Caki2 (cell line): Measurements from ENCODE around the gene STON2. TPM values are rescaled to one million over a fixed set of nuclear protein-coding genes. Genes with fewer than 3 reads are reported as not detected.

Experiments used
- DNase-seq: peaks from one replicate; pipeline ENCODE4 v3.0.0-alpha.2; 2015; ENCODE audit warnings: low read depth
- in situ Hi-C: cut with HindIII; loops from 2 replicates; pipeline ENCODE4 v1.10.0; 2016; ENCODE audit warnings: low sequenced_read_pairs, low pct_unique_long_range_greater_than_20kb, mixed read lengths
- total RNA-seq: library from RNA; depleted of rRNA; stranded (reverse); fragments of >200 nt; shearing (Covaris generic); gene quantifications from 2 replicates; pipeline ENCODE4 v1.2.3, GENCODE V29; 2014; ENCODE audit warnings: low replicate concordance

The STON2 gene
- total RNA-seq, 1 experiment from 2014 or later: 9.8 TPM

GRCh38 chr14:81345781-81346180 lies 54.3 kb downstream of the STON2 start:
- in situ Hi-C loops: no loop called here
- no peak for DNase-seq

DNA sequence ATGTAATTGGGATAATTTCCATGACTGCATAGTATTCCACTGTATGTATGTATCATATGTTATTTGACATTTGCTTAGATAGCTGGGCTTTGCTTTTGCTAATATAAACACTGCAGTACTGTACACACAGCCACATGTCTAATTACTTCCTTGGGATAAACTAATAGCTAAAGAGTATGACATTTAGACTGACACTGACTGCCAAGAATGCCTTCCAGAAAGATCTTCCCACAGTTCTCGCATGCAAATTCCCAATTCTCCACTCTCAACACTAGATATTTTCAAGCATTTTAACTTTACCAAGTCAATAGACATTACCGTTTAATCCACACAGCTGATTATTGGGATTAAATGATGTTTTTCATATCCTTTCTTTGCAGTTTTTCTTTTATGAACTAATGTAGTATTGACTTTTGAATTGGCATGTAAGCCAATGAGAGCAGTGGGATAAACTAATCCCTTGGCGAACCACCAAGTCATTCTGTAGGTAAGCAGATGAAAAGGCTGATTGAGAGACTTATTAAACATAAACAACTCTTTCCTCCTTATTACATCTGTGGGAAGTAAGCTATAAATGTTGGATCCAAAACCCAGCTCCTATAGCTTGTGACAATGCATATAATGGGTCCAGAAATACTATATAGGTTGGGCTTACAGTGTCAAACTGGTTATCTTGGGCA lies 55.5 kb downstream of the STON2 start:
- no peak for DNase-seq
- in situ Hi-C loops: no loop called here

GRCh38 chr14:81343701-81344100 lies 56.4 kb downstream of the STON2 start:
- no peak for DNase-seq
- in situ Hi-C loops: no loop called here

DNA sequence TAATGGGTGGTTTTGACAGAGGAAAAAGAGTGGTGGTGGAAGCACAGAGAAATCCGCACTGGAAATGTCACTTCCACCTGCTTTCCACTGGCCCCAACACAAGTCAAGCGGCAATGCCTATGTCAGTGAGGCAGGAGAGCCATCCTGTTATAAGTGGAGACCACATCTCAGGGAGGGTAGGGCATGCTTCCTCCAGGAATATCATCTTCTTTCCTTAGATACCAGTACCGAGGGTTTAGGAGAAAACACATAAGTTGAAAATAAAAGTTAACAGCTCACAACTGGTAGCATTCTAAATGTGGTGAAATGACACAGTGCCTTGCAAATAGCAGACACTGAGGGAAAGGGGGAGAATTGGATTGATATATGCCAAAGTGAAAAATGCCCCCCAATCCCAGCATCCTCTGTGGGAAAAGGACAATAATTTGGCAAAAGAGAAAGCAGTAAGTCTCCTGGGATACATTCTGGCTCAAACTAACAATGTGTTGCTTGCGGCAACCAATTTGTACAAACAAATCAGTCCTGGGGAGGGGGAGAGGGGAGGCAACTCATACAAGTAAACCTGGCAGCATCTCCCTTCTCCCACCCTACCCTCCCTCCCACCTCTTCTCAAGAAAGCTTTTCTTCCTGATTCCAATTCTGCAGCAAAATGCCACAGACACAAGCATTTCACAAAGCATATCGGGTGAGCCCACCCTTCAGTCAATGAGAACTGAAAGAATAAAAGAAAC lies 57.1 kb downstream of the STON2 start:
- in situ Hi-C loops: no loop called here
- DNase-seq: no peak

DNA sequence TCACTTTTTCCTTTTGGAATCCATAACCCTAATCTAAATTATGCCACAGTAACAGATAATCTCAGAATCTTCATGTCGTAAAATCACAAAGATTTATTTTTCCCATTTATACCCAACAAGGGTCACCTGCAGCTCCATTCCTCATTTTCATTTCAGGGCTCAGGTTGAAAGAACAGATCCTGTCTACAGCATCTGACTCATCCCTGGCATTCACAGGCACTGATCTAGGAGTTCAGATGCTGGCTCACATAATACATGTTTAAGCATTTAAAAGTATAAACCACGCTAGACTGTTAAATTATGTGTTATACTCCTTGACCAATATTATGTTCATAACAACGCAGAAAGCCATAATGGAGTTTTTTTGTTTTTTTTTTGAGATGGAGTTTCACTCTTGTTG lies 58.3 kb downstream of the STON2 start:
- in situ Hi-C loops: no loop called here

GRCh38 chr14:81341370-81341769 lies 58.8 kb downstream of the STON2 start:
- DNase-seq: no peak
- in situ Hi-C loops: no loop called here

More for the DNA sequence above, 58.3 kb downstream of the STON2 start:
- DNase-seq: no peak

DNA sequence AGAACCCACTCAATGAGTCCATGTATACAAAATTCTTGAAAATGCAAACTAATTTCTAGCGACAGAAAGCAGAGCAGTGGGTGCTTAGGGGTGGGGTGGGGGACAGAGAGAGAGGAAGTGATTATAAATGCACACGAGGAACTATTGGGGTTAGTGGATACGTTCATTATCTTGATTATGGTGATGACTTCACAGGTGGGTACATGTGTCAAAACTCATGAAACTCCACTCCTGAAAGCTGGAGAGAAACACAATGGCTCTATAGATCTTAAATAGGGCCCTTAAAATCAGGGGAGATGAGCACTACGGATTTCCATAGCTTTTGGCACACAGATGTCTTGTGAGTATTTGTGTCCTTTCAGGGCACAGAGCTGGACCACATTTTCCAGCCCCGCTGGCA lies 59.9 kb downstream of the STON2 start:
- no peak for DNase-seq
- in situ Hi-C loops: no loop called here

DNA sequence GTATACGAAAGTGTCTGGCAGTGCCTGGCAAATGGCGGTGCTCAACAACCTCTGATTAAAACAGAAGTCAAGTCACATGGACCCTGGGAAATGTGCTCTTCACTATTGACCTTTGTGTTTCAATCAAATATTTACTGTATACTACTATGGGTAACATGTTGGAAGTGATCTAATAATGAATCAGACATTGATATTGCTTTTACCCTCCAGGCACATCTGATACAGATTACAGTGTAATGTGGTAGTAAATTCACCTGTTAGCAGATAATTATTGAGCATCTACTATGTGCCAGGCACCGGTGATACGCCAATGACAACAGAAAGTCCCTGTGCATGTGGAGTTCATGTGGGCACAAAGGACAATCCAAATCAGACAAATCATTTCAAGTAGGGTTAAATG lies 63.1 kb downstream of the STON2 start:
- in situ Hi-C loops: no loop called here
- no peak for DNase-seq

- DNase-seq: no peak
- in situ Hi-C loops: no loop called here
Measured at GRCh38 chr14:81336009-81336408, 64.1 kb downstream of the STON2 start.

GRCh38 chr14:81332725-81333124 lies 67.4 kb downstream of the STON2 start:
- in situ Hi-C loops: no loop called here
- DNase-seq: no peak

GRCh38 chr14:81331229-81332021 lies 68.7 kb downstream of the STON2 start:
- in situ Hi-C loops: no loop called here
- no peak for DNase-seq

- in situ Hi-C loops: no loop called here
- no peak for DNase-seq
Measured at GRCh38 chr14:81330619-81331122, 69.5 kb downstream of the STON2 start.

DNA sequence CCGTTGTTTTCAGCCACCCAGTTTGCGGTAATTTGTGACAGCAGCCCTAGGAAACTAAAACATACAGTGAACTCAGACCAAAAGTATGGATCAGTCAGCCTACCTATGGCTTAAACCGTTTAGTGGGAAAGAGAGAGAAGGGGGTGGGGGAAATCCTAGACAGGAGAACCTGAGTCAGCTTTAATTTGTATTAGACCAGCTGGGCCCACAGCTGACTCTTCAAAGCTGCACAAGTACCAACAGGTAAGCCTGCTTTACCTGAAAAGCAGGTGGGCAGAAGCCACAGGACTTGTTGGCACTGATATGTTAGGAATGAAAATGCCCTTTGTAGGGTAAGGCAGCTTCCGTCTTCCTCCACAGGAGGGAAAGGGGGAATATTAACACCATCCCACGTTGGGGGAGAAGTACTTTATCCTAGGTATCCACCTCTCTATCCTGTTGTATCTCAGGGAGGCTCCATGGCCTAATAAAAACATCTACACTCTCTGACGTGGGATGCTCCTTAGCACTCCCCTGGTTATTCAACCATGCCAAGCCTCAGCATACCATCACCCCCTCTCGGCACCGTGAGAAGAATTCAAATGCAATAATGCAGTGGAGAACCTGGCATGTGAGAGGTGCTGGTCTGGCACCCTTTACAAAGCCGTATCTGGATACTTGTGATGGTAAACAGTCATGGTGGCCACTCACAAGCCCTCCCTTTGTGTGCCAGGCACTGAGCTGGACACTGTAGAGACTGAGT lies 70.3 kb downstream of the STON2 start:
- in situ Hi-C loops: no loop called here
- no peak for DNase-seq

DNA sequence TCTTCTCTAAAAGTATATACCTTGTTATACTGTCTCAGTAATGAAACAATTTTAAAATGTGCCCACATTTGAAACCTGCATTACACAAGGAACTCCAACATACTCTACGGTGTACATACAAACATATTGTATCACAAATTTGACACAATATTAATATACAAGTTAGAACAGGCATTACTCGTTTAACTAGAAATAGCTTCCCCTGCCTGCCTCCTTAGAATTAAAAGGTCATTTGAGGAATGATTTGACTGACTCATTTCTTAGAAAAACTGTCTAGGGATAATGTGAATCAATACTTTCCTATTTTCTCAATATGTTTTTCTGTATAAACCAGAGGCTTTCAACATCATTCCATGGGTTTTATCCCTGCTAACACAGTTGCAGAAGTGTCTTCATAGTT lies 73.7 kb downstream of the STON2 start:
- in situ Hi-C loops: no loop called here
- no peak for DNase-seq

DNA sequence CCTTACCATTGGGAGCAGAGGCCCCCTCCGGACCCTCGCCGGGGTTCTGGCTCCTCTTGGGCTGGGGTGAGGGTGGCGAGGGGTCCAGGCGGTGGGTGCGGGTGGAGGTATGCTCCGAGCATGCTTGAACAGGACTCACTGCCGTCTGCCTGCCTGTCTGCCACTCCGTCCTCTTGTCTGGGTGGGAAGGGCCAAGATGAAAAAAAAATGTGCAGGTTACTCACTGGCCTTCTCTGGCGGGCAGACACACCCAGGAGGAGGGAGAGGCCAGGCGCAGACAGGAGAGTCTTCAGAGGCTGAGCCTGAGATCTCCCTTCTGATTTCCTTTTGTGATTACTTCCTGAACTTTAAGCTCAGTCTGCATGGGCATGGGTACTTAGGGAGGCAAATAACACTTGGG lies 76.1 kb downstream of the STON2 start:
- peak; percentile 81 for DNase-seq

GRCh38 chr14:81323093-81323492 lies 77.0 kb downstream of the STON2 start:
- DNase-seq: no peak
- in situ Hi-C loops: no loop called here

More for the DNA sequence above, 76.1 kb downstream of the STON2 start:
- in situ Hi-C loops: no loop called here

DNA sequence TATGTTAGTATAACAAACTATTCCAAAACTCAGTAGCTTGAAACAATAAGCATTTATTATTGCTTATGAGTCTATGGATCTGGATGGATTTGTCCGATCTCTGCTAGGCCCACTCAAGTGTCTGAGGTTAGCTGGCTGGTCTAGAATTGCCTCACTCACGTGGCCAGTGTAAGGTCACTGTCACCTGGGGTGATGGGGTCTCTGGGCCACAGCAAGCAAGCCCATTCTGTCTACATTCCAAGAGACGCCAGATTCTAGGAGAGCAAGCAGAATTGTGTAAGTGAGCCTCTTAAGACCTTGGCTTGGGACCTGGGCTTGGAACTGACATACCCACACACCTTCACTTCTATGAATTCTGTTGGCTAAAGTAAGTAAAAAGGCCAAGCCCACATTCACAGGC lies 80.2 kb downstream of the STON2 start:
- in situ Hi-C loops: no loop called here
- DNase-seq: no peak

GRCh38 chr14:81319314-81319713 lies 80.8 kb downstream of the STON2 start:
- no peak for DNase-seq
- in situ Hi-C loops: no loop called here
